ENCODE measurements around the gene STK32B.

- TF ChIP-seq POLR2A (IDR thresholded peaks at IDR 0.05) (no peak), CTCF (IDR thresholded peaks at IDR 0.05) (no peak)
Measured at GRCh38 chr4:5357870-5358269, 306.6 kb downstream of the STK32B start.
